ENCODE measurements around the gene IL16.

IL16 gene

GRCh38 chr15:81171286-81171685 is 25.4 kb upstream of the IL16 start:
- in situ Hi-C loops (cut with MboI; ENCODE audit: low sequenced_read_pairs, unreplicated experiment): no loop called here
- TF ChIP-seq CTCF (IDR thresholded peaks at IDR 0.05; ENCODE audit: borderline replicate concordance, control extremely low read depth, extremely low read depth, insufficient read depth, missing control alignments): no peak
- no peak for DNase-seq (ENCODE audit: low spot score)

- DNase-seq (ENCODE audit: low spot score): no peak
- in situ Hi-C loops (cut with MboI; ENCODE audit: low sequenced_read_pairs, unreplicated experiment): no loop called here
- no peak for TF ChIP-seq CTCF (IDR thresholded peaks at IDR 0.05; ENCODE audit: borderline replicate concordance, control extremely low read depth, extremely low read depth, insufficient read depth, missing control alignments)
Observed at GRCh38 chr15:81174125-81174791, 22.4 kb upstream of the IL16 start.

- in situ Hi-C loops (cut with MboI; ENCODE audit: low sequenced_read_pairs, unreplicated experiment): no loop called here
- no peak for TF ChIP-seq CTCF (IDR thresholded peaks at IDR 0.05; ENCODE audit: borderline replicate concordance, control extremely low read depth, extremely low read depth, insufficient read depth, missing control alignments)
- DNase-seq (ENCODE audit: low spot score): no peak
Observed at GRCh38 chr15:81174792-81175327, 21.8 kb upstream of the IL16 start.

GRCh38 chr15:81175496-81175895 is 21.2 kb upstream of the IL16 start:
- in situ Hi-C loops (cut with MboI; ENCODE audit: low sequenced_read_pairs, unreplicated experiment): no loop called here
- no peak for TF ChIP-seq CTCF (IDR thresholded peaks at IDR 0.05; ENCODE audit: borderline replicate concordance, control extremely low read depth, extremely low read depth, insufficient read depth, missing control alignments)
- no peak for DNase-seq (ENCODE audit: low spot score)

- in situ Hi-C loops (cut with MboI; ENCODE audit: low sequenced_read_pairs, unreplicated experiment): no loop called here
- no peak for TF ChIP-seq CTCF (IDR thresholded peaks at IDR 0.05; ENCODE audit: borderline replicate concordance, control extremely low read depth, extremely low read depth, insufficient read depth, missing control alignments)
Observed at GRCh38 chr15:81176291-81176893, 20.3 kb upstream of the IL16 start.

GRCh38 chr15:81178365-81178764 is 18.3 kb upstream of the IL16 start:
- no peak for TF ChIP-seq CTCF (IDR thresholded peaks at IDR 0.05; ENCODE audit: borderline replicate concordance, control extremely low read depth, extremely low read depth, insufficient read depth, missing control alignments)
- DNase-seq (ENCODE audit: low spot score): no peak
- in situ Hi-C loops (cut with MboI; ENCODE audit: low sequenced_read_pairs, unreplicated experiment): no loop called here

More at GRCh38 chr15:81176291-81176893, 20.3 kb upstream of the IL16 start:
- no peak for DNase-seq (ENCODE audit: low spot score)
